Measurements from ENCODE around the gene SBNO1. TPM values are rescaled to one million over a fixed set of nuclear protein-coding genes. Genes with fewer than 3 reads are reported as not detected.
"Not testable (repeated sequence)": the region's sequence is repeated elsewhere in the genome, so short reads cannot be mapped to it uniquely, and the experiment has no call there.

Gene SBNO1
- 25.3 TPM for total RNA-seq
- long read RNA-seq, full-length matches to known transcripts, result 1 of 56 reads
- long read RNA-seq, partial matches to known transcripts, result 41 of 56 reads
- long read RNA-seq, other reads (novel, unspliced or antisense), result 14 of 56 reads

DNA sequence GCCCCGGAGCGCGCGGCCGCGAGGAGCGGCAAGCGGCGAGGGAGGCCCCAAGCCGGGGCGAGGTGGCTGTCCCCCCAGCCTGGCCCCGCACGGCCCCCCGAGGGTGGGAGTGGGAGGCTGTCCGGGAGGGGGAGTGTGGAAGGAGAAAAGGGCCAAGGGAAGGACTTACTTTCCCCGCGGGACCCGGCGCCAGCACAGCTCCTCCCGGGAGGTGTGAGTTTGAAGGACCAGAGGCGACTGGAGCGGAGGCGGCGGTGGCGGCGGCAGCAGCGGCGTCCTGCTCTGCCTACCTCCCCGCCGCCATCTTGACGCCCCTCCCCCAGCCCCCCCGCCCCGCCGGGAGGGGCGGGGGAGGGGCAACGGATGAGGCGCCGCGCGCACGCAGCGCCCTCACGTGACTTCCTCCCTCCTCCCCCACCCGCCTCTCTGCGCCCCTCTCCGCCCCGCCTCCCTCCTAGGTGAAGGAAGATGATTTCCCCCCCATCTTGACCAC lies at the start of gene SBNO1:
SBNO1 (minus strand) TSS at position 316 of the 493 bp plus-strand sequence. CDS start 14,406 bp downstream, outside the sequence.
- intact Hi-C loops (cut with DNase I), result loop anchor here (2.0 to 5.0 kb wide), 3 partner anchors 18 to 218 kb away; partner anchors contain the start of gene TMED2
- peak; percentile 96 for DNase-seq (ENCODE audit: low spot score)

DNA sequence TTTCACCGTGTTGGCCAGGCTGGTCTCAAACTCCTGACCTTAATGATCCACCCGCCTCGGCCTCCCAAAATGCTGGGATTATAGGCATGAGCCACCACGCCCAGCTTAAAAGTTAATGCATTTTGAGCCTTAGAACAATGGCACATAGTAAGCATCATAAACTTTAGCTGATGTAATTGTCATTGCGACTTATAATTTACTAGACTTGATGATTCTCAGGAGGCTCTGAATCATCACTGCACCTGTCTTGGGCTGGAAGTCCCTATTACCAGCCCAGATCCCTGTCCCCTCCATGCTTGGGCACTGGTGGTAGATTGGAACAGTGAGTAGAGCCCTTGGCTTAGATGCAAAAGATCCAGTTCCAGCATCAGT lies 45.4 kb upstream of the SBNO1 start:
- intact Hi-C loops (cut with DNase I), result no loop called here
- no peak for DNase-seq (ENCODE audit: low spot score)

DNA sequence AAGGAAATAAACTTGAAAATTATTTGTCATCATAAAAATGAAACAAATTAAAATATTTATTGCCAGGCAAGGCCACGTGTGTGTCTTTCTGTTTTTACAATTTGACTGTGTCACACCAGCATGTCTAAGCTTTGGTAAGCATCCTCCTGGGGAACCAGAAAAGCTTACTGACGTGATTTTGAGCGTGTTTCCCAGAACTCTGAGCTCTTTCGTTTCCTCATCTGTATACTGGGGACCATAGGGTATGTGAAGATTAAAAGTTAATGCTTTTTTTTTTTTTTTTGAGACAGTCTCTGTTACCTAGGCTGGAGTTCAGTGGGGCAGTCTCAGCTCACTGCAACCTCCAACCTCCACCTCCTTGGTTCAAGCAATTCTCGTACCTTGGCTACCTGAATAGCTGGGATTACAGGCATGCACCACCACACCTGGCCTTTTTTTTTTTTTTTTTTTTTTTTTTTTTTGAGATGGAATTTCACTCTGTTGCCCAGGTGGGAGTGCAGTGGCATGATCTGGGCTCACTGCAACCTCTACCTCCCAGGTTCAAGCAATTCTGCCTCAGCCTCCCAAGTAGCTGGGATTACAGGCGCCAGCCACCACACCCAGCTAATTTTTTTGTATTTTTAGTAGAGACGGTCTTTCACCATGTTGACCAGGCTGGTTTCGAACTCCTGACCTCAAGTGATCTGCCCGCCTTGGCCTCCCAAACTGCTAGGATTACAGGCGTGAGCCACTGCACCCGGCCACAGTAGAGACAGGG lies 44.8 kb upstream of the SBNO1 start:
- DNase-seq (ENCODE audit: low spot score); intact Hi-C loops (cut with DNase I): not testable (repeated sequence)

DNA sequence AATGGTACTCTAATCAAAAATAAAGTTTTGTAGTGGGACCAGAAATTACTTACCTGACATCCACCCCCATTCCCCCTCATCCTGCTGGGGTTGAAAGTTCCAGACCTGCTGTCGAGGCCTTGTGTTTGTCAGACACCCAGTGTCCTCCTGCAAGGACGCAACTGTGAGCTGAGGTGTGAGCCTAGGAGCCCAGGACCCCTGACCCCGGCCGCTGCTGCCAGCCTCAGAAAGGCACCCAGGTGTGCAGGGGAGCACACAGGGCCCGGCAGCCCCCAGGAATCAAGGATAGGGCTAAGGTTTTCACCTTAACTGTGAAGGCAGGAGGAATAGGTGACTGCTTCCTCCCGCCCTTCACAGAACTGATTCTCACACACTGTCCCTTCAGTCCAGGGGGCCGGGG lies 44.0 kb upstream of the SBNO1 start:
- intact Hi-C loops (cut with DNase I); DNase-seq (ENCODE audit: low spot score): not testable (repeated sequence)

DNA sequence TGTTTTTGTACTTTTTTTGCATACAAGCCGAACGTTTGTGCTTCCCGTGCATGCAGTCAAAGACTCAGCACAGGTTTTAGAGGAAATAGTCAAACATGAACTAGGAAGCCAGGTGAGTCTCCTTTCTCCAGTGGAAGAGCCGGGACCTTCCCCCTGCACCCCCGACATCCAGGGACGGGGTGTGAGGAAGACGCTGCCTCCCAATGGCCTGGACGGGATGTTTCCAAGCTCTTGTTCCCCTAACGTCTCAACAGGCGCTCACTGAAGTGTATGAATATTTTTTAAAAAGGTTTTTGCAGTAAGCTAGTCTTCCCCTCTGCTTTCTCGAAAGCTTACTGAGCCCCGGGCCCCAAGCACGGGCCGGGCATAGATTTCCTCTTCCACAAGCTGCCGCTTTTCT lies 43.3 kb upstream of the SBNO1 start:
- DNase-seq (ENCODE audit: low spot score); intact Hi-C loops (cut with DNase I): not testable (repeated sequence)

DNA sequence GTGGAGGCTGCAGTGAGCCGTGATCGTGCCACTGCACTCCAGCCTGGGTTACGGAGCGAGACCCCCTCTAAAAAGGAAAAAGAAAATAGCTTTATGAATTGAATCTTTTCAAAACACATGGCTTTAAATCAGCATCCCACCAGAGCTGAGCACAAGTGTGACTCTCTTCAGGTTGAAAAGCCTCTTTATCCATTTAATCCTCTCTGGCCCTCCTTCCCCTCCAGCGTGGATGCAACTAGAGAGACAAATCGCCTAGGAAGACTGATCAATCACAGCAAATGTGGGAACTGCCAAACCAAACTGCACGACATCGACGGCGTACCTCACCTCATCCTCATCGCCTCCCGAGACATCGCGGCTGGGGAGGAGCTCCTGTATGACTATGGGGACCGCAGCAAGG lies 42.6 kb upstream of the SBNO1 start:
- intact Hi-C loops (cut with DNase I); DNase-seq (ENCODE audit: low spot score): not testable (repeated sequence)

DNA sequence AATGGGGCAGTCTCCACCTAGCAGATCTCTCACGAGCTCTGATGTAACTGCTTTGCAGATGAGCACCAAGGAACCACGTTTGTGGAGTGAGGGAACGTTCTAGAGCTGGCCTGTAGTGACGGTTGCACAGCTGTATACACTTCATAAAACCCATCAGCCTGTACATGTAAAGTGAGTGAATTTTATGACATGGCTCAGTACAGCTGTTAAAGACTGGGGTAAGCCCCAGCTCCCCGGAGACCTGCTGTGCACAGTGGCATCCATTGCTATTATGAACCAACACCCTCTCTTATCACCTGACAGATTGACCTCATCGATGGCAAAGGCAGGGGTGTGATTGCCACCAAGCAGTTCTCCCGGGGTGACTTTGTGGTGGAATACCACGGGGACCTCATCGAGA lies 39.9 kb upstream of the SBNO1 start:
- no peak for DNase-seq (ENCODE audit: low spot score)
- intact Hi-C loops (cut with DNase I), result no loop called here

DNA sequence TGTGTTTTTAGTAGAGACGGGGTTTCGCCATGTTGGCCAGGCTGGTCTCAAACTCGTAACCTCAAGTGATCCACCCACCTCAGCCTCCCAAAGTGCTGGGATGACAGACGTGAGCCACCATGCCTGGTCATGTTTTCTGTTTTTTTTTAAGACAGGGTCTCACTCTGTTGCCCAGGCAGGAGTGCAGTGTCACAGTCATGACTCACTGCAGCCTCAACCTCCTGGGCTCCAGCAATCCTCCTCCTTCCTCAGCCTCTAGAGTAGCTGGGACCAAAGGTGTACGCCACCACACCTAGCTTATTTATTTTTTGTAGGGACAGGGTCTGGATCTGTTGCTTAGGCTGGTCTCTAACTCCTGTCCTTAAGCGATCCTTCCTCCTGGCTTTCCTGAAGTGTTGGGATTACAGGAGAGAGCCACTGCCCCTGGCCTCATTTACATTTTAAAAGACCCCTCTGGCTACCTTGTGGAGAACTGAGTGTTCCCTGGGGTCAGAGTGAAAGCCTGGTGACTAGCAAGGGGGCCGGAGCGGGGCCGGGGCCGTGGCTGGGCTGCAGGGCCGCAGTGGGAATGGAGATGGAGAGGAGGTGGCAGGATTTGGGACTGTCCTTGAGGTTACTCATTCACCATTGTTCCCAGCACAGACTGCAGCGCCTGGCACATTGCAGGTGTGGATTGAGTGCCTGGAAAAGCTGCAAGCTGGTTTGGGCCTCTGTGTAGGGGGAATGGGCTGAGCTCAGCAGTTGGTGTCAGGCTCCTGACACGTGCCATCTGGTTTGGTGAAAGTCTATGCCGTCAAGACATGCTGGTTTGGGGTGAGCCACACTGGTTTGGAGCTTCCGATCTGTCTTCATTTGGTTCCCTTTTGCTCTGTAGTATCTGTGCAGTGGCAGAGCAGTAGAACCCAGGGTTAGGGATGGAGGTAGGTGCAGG lies 37.4 kb upstream of the SBNO1 start:
- DNase-seq (ENCODE audit: low spot score), result no peak
- intact Hi-C loops (cut with DNase I), result no loop called here

DNA sequence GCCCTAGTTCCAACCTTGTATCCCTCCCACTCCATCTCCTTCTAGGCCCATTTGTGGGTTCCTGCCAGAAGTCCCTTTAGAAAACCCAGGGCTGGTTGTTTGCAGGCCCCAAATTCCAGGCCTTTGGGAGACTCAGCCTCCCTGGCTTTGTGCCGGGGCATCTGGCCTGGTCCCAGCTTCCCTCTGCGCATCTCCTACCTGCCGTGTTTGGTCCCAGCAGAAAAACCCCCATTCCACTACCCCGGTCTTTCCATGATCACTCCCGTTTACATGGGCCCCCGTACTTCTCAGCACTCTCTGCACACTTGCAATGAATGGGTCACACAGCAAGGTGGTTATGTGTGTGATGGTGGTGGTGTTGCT lies 34.6 kb upstream of the SBNO1 start:
- no peak for DNase-seq (ENCODE audit: low spot score)
- intact Hi-C loops (cut with DNase I), result no loop called here

DNA sequence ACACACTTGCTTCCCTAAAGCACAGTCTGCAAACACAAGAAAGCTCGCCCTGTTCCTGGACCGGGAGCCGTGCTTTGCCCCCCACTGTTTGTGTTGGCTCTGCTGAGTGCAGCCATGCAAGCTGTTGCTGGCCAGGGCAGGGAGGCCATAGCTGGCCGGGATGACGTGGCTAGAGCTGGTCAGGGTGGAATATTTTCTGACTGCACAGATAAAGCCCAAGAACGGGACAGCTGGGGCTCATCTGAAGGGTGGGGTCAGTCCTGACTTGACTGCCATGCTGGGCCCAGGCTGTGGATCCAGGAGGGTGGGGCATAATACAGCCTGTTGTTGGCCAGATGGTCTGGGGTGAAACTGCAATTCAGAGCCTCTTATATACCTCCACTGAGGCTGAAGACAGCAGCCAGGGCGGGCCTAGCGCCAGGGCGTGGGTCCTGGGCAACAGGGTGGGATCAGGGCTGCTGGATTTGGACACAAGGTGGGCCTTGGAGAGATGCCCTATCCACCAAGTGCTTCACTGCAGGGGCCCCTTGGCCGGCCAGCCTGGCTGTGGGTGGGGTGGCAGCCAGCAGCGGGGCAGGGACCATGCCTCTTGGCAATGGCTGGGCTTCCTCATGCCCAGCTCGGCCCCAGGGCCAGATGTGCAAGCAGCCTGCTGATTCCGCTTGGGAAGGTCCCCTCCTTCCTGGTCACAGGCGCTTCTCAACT lies 34.1 kb upstream of the SBNO1 start:
- intact Hi-C loops (cut with DNase I), result no loop called here
- DNase-seq (ENCODE audit: low spot score), result no peak

DNA sequence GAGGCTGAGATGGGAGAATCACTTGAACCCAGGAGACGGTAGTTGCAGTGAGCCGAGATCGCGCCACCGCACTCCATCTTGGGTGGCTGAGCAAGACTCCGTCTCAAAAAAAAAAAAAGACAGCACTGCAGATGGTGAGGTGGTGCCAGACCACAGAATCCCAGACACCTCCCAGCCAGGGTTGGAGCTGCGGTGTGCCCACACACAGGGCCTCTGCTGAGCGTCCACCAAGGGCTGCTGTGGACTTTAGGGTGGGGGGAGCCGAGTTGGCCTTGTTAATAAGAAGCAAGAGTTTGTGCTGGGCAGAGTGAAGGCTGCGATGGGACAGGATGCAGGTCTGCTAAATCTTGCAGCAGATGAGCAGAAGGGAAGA lies 33.5 kb upstream of the SBNO1 start:
- DNase-seq (ENCODE audit: low spot score), result no peak
- intact Hi-C loops (cut with DNase I), result no loop called here

DNA sequence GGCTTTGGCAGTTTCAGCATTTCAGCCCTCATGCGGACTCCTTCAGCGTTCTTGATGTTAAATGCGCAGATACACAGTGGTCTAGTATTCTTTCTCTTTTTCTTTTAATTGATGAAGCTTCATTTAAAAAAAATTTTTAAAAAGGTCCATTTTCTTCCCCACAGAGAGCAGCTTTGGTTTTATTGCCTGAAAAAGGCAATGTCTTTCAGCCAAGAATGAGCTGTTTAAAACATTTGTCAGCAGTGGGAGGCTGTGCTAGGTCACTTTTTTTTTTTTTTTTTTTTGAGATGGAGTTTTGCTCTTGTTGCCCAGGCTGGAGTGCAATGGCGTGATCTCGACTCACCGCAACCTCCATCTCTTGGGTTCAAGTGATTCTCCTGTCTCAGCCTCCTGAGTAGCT lies 32.8 kb upstream of the SBNO1 start:
- intact Hi-C loops (cut with DNase I), result no loop called here

DNA sequence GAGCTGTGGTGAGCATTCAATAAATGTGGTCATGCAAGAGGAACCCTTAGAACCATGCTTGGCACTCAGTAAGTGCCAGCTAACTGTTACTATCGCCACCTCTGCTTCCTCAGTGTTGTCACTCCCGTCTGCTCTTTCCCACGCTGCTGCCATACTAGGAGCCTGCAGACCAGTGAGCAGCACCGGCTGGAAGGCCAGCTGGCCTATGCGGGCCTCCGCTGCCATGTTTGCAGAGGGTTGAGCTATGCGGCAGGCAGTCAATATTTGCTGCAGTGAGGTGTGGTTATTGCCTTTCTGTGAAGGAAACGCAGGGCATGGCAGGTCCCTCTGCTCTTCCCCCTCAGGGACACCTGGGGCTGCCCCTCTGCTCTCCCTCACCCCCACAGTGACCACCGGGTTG lies 32.3 kb upstream of the SBNO1 start:
- no peak for DNase-seq (ENCODE audit: low spot score)
- intact Hi-C loops (cut with DNase I), result no loop called here

More for the DNA sequence above, 32.8 kb upstream of the SBNO1 start:
- no peak for DNase-seq (ENCODE audit: low spot score)

DNA sequence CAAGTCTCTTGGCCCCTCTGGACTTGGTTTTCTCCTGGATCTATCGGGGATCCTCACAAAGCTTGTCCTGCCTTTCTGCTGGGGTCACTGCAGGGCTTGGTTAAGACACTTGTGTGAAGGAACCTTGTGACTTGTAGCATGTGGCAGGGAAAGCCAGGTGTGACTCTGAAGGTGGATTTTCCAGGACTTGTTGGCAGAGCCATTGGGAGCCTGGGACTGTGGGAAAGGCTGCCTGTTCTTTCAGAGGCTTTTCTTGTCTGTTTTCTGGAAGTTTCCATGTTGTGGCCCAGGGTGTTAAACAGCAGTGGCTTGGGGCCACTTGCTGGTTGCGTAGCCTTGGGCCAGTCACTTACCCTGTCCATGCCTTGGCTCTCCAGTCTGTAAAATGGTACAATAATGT lies 31.9 kb upstream of the SBNO1 start:
- DNase-seq (ENCODE audit: low spot score), result no peak
- intact Hi-C loops (cut with DNase I), result no loop called here

DNA sequence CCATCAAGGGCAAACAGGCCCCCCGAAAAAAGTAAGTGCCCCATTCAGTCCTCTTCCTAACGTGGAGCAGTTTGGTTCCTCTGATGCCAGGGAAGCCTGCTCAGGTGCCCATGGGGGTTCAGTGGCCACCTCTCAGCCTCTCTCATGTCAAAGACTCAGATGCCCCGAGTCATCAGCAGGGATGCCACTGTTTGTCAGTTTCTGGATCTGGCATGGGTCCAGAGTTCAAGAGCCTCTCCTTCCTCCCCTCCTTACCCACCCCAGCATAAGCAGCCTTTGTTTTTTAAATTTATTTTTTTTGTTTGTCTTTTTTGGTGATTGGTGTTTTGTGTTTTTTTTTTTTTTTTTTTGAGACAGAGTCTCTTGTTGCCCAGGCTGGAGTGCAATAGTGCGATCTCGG lies 30.6 kb upstream of the SBNO1 start:
- intact Hi-C loops (cut with DNase I), result no loop called here

DNA sequence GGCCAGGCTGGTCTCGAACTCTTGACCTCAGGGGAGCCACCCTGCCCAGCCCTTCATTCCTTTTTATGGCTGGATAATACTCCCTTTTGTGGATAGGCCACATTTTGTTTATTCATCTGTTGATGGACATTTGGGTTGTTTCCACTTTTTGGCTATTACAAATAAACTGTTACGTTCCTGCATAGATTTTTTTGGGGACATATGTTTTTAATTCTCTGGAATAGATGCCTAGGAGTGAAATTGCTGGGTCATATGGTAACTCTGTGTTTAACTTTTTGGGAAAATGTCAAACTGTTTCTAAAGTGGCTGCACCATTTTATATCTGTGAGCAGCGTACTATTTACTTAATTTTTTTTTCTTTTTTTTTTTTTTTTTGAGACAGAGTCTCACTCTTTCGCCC lies 29.1 kb upstream of the SBNO1 start:
- DNase-seq (ENCODE audit: low spot score), result no peak
- intact Hi-C loops (cut with DNase I), result no loop called here

More for the DNA sequence above, 30.6 kb upstream of the SBNO1 start:
- no peak for DNase-seq (ENCODE audit: low spot score)

DNA sequence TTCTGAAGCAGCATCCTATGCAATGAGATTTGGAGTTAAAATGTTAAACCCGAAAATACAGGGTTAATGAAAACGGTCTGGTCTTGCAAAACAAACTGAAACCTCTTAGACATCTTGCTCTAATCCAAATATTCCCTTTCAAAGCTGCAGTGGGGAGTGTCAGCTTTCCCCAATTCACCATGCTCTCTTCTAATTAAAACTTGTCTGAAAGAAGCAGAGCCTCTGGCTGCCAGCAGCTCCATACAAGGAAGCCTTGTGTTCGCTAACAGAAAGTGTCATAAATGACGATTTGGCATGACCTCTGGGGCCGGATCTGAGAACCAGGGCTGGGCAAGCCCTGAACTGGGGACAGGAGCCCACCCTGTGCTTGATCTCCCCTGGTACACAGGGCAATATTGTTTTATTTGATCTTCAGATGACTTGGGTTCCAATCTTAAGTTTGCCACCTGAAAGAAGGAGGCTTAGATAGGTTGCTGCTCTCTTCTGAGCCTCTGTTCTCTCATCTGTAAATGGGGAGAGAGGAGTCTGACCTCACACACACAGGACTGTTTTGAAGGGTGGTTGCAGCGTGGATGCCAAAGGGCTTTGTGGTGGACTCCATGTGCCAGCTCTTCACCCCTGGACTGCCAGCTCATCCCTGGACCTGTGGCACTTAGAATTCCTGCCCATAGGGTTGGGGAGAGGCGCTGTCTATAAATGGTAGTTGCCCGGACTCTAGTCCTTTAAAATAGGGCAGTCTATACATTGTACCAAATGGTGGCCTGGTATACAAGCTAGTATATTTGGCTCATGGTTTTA lies 27.1 kb upstream of the SBNO1 start:
- intact Hi-C loops (cut with DNase I), result loop anchor here (2.0 kb wide), 1 partner anchor 27 kb away; the partner anchor contains the start of gene SBNO1
- no peak for DNase-seq (ENCODE audit: low spot score)

DNA sequence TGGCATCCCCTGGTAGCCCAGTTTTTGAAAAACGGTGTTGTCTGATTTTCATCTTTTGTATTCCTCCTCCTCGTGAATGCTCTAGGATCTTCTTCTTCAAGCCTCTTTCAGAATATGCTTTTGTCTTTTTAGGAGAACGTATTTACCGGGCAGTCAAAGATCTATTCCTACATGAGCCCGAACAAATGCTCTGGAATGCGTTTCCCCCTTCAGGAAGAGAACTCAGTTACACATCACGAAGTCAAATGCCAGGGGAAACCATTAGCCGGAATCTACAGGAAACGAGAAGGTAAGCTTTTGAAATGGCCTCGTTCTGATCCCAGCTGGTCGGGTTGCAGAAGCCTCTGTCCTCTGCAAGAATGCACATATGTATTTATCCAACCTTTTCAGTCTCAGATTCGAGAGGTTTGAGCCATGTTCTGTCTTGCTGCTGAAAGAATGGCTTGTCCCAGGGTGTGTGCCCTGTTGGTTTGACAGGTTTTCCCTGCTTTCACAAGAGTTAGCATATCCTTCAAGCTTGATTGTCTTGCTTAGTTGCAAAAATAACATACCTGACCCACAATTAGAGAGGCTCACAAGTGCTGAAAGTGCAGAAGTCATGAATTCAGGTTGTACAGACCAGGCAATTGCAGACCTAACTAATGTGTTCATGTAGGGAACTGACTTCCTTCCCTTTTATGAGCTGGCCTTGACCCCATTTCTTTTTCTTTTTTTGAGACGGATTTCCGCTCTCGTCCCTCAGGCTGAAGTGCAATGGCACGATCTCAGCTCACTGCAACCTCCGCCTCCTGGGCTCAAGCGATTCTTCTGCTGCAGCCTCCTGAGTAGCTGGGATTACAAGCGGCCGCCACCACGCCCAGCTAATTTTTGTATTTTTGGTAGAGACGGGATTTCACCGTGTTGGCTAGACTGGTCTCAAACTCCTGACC lies 26.1 kb upstream of the SBNO1 start:
- intact Hi-C loops (cut with DNase I), result loop anchor here (2.0 kb wide), 1 partner anchor 26 kb away; the partner anchor contains the start of gene SBNO1
- DNase-seq (ENCODE audit: low spot score), result no peak
